ENCODE results near the gene JPH4. TPM values are rescaled to one million over a fixed set of nuclear protein-coding genes. Genes with fewer than 3 reads are reported as not detected.

Gene JPH4
- total and polyA plus RNA-seq, 2 experiments from 2014 or later: 2.7 TPM

DNA sequence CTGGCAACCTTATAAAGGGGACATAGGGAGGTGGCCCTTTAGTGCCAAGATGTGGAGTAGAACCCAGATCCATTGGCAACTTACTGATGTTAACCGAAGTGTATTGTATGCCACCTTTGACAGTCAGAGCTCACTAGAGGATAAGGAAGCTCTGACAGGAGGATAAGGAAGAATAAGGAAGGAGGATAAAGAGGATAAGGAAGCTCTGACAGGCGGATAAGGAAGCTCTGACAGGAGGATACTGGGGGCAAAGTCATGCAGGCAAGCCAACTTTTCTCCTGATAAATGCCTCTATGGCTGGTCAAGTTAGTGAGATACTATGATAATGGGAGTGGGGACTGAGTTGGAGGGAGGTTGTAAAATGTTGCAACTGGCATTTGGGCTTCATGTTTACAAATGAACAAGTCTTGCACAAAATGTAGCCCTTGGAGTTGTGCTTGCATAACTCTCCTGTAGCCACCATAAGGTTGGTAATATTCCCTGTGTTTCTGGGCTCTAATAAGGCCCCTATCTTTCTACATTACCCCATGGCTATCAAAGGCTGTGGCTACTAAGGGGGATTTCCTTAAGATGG is 39.9 kb upstream of the JPH4 start:
- Histone ChIP-seq H3K4me3 (no peak overlapping the region), H3K27me3 (no peaks in the 10 kb centered on the region), H3K36me3 (replicated peaks; ENCODE audit: insufficient read depth, low read depth) (no peaks in the 10 kb centered on the region), H3K4me2 (no peak overlapping the region), H3K9me2 (replicated peaks; ENCODE audit: insufficient read depth) (no peaks in the 10 kb centered on the region), H2AFZ (no peak overlapping the region), H3K4me1 (ENCODE audit: insufficient read depth) (peaks cover 14% of the 10 kb centered on the region), H4K20me1 (ENCODE audit: insufficient read depth, poor library complexity, severe bottlenecking) (no peaks in the 10 kb centered on the region), H3K27ac (no peak overlapping the region), H3K9me3 (ENCODE audit: low read depth) (no peaks in the 10 kb centered on the region), H3K79me2 (no peaks in the 10 kb centered on the region)
- WGBS (ENCODE audit: low lambda C conversion rate, missing lambda C conversion rate): 67% methylated on average over 2 of the region's 2 CpGs
- DNase-seq (ENCODE audit: low spot score): no peak
- TF ChIP-seq EZH2 (IDR thresholded peaks at IDR 0.05; ENCODE audit: borderline replicate concordance) (no peak), EZH2phosphoT487 (IDR thresholded peaks at IDR 0.05; ENCODE audit: low read depth, severe bottlenecking, unreplicated experiment) (no peak)
- TF ChIP-seq, protein P1, sequence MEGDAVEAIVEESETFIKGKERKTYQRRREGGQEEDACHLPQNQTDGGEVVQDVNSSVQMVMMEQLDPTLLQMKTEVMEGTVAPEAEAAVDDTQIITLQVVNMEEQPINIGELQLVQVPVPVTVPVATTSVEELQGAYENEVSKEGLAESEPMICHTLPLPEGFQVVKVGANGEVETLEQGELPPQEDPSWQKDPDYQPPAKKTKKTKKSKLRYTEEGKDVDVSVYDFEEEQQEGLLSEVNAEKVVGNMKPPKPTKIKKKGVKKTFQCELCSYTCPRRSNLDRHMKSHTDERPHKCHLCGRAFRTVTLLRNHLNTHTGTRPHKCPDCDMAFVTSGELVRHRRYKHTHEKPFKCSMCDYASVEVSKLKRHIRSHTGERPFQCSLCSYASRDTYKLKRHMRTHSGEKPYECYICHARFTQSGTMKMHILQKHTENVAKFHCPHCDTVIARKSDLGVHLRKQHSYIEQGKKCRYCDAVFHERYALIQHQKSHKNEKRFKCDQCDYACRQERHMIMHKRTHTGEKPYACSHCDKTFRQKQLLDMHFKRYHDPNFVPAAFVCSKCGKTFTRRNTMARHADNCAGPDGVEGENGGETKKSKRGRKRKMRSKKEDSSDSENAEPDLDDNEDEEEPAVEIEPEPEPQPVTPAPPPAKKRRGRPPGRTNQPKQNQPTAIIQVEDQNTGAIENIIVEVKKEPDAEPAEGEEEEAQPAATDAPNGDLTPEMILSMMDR (IDR thresholded peaks at IDR 0.05; ENCODE audit: poor library complexity): no peak

DNA sequence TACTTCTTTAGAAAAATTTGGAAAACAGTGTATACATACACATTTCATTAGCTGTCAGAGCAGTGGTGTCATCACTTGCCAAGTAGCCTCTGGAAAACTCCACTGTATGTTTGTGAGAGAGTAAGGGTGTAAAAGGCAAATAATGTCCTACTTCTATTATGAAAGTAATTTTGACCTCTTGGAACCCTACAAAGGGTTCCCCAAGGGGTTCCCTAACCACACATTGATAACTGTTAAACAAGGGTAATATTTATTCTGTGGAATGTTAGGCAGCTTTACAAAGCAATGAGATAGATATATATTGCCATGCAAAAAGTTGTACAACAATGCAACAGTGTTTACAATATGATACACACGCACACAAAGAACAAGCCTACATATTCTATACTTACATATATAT is 38.9 kb upstream of the JPH4 start:
- Histone ChIP-seq H2AFZ (no peak overlapping the region), H3K27ac (no peak overlapping the region), H3K9me3 (ENCODE audit: low read depth) (no peaks in the 10 kb centered on the region), H4K20me1 (ENCODE audit: insufficient read depth, poor library complexity, severe bottlenecking) (no peaks in the 10 kb centered on the region), H3K4me1 (ENCODE audit: insufficient read depth) (peaks cover 18% of the 10 kb centered on the region), H3K27me3 (no peaks in the 10 kb centered on the region), H3K4me2 (no peak overlapping the region), H3K9me2 (replicated peaks; ENCODE audit: insufficient read depth) (no peaks in the 10 kb centered on the region), H3K79me2 (no peaks in the 10 kb centered on the region), H3K36me3 (replicated peaks; ENCODE audit: insufficient read depth, low read depth) (no peaks in the 10 kb centered on the region), H3K4me3 (no peak overlapping the region)
- 56% methylated on average over 1 of the region's 1 CpG for WGBS (ENCODE audit: low lambda C conversion rate, missing lambda C conversion rate)
- no peak for DNase-seq (ENCODE audit: low spot score)
- TF ChIP-seq EZH2phosphoT487 (IDR thresholded peaks at IDR 0.05; ENCODE audit: low read depth, severe bottlenecking, unreplicated experiment): no peak

DNA sequence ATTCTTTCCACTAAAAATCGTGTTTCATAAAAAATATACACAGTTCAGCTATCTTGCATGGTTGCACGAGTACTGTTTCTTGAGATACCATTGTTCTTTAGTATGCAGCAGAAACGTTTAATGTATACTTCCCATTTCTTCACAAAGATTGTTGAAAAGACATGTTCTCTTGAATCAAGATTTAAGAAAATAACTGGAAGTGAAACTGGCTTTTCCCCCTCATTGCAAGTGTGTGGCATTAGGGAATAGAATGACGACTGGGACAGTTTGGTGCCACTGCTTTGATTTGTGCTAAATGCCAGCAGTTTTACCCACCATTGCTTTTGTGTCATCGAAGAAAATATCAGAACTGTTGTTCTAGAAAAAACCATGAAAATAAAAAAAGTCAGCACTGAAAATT is 37.3 kb upstream of the JPH4 start:
- H3K27me3 ChIP-seq: no peaks in the 10 kb centered on the region
- peaks cover 28% of the 10 kb centered on the region for H3K4me1 ChIP-seq (ENCODE audit: insufficient read depth)
- H3K79me2 ChIP-seq: no peaks in the 10 kb centered on the region
- no peak overlapping the region for H2AFZ ChIP-seq
- no peak overlapping the region for H3K4me2 ChIP-seq
- H3K27ac ChIP-seq: no peak overlapping the region
- no peaks in the 10 kb centered on the region for H3K36me3 ChIP-seq (replicated peaks; ENCODE audit: insufficient read depth, low read depth)
- no peak for DNase-seq (ENCODE audit: low spot score)
- no peak for TF ChIP-seq EZH2 (IDR thresholded peaks at IDR 0.05; ENCODE audit: borderline replicate concordance)
- TF ChIP-seq, protein P1 (IDR thresholded peaks at IDR 0.05; ENCODE audit: poor library complexity): no peak
- TF ChIP-seq EZH2phosphoT487 (IDR thresholded peaks at IDR 0.05; ENCODE audit: low read depth, severe bottlenecking, unreplicated experiment): no peak
- H3K4me3 ChIP-seq: no peak overlapping the region
- H4K20me1 ChIP-seq (ENCODE audit: insufficient read depth, poor library complexity, severe bottlenecking): no peaks in the 10 kb centered on the region
- H3K9me2 ChIP-seq (replicated peaks; ENCODE audit: insufficient read depth): no peaks in the 10 kb centered on the region
- no peaks in the 10 kb centered on the region for H3K9me3 ChIP-seq (ENCODE audit: low read depth)
- WGBS (ENCODE audit: low lambda C conversion rate, missing lambda C conversion rate): 62% methylated on average over 5 of the region's 5 CpGs

DNA sequence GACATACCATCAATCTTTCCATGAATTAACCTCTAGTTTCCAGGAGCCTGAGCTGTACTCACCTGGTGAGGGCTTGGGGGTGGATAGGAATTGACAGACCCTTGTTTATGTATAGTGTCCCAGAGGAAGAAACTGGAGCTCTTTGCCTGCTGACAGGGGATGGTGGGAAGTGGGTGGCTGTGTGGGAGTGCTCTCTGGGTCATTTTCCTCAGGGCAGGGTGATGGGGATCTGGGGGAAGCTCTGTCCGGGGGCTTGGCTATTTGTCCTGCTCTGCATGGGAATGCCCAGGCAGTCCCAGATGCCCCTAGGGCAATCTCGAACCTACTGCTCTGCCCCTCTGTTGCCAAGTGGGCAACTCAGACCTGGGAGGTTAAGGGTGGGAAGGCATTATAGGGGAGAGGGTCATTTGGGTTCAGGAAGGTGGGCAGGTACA is 35.8 kb upstream of the JPH4 start:
- H3K9me2 ChIP-seq (replicated peaks; ENCODE audit: insufficient read depth): no peaks in the 10 kb centered on the region
- H2AFZ ChIP-seq: no peak overlapping the region
- no peaks in the 10 kb centered on the region for H3K9me3 ChIP-seq (ENCODE audit: low read depth)
- no peaks in the 10 kb centered on the region for H3K36me3 ChIP-seq (replicated peaks; ENCODE audit: insufficient read depth, low read depth)
- no peak for DNase-seq (ENCODE audit: low spot score)
- peaks cover 39% of the 10 kb centered on the region for H3K4me1 ChIP-seq (ENCODE audit: insufficient read depth)
- no peaks in the 10 kb centered on the region for H4K20me1 ChIP-seq (ENCODE audit: insufficient read depth, poor library complexity, severe bottlenecking)
- peak overlapping the region; percentile 78 for H3K27ac ChIP-seq
- 61% methylated on average over 2 of the region's 2 CpGs for WGBS (ENCODE audit: low lambda C conversion rate, missing lambda C conversion rate)
- no peaks in the 10 kb centered on the region for H3K79me2 ChIP-seq
- no peaks in the 10 kb centered on the region for H3K27me3 ChIP-seq
- TF ChIP-seq EZH2phosphoT487 (IDR thresholded peaks at IDR 0.05; ENCODE audit: low read depth, severe bottlenecking, unreplicated experiment) (no peak), EZH2 (IDR thresholded peaks at IDR 0.05; ENCODE audit: borderline replicate concordance) (no peak)
- TF ChIP-seq, protein P1 (IDR thresholded peaks at IDR 0.05; ENCODE audit: poor library complexity): no peak
- H3K4me3 ChIP-seq: no peak overlapping the region
- peak overlapping the region; percentile 51 for H3K4me2 ChIP-seq
